Stomach (tissue), 9 donors: Measurements from ENCODE around the gene CCKAR. TPM values are rescaled to one million over a fixed set of nuclear protein-coding genes. Genes with fewer than 3 reads are reported as not detected.

Experiments
- DNase-seq, 2 donors: peaks; one replicate each; pipeline versions ENCODE4 v3.0.0 to v3.0.0-alpha.2; 2013 to 2019
- H3K27ac ChIP-seq, 5 donors: fragments of 200-600 bp in 4 of 5; sonication (generic) in 4 of 5; one replicate each; pipeline ENCODE4 v1.5.1; 2013 to 2019; ENCODE audit warnings: mild to moderate bottlenecking in 1 of 5, moderate library complexity in 1 of 5
- H3K27me3 ChIP-seq, 3 donors: fragments of 200-600 bp; sonication (generic); one replicate each; pipeline ENCODE4 v1.5.1; 2017 to 2019; ENCODE audit warnings: mixed run types in 1 of 3
- H3K36me3 ChIP-seq, 4 donors: fragments of 200-600 bp; sonication (generic); 1 replicate in 3 of 4; 2 replicates in 1 of 4; pipeline ENCODE4 v1.5.1; 2016 to 2019
- H3K4me1 ChIP-seq, 4 donors: fragments of 200-600 bp; sonication (generic); one replicate each; pipeline ENCODE4 v1.5.1; 2016 to 2019
- H3K4me3 ChIP-seq, 4 donors: fragments of 200-600 bp; sonication (generic) in 3 of 4; one replicate each; pipeline ENCODE4 v1.5.1; 2016 to 2019; ENCODE audit warnings: mild to moderate bottlenecking in 1 of 4
- H3K9me3 ChIP-seq, 4 donors: fragments of 200-600 bp; sonication (generic); one replicate each; pipeline ENCODE4 v1.5.1; 2016 to 2019
- CTCF ChIP-seq, 7 experiments: fragments of 450-650 bp in 4 of 7; fragments of 200-600 bp in 3 of 7; sonication (generic) in 3 of 7; IDR thresholded peaks; one replicate each; pipeline ENCODE4 v1.5.1; 2016 to 2019; ENCODE audit warnings: antibody characterized with exemption in 7 of 7, control low read depth in 2 of 7, mild to moderate bottlenecking in 1 of 7
- EP300 ChIP-seq: sonication (generic); formaldehyde crosslinking; IDR thresholded peaks from one replicate; pipeline ENCODE4 v1.6.1; 2017; ENCODE audit warnings: antibody characterized with exemption
- POLR2A ChIP-seq, 4 donors: fragments of 450-650 bp; IDR thresholded peaks; one replicate each; pipeline ENCODE4 v1.6.1; 2016; ENCODE audit warnings: antibody characterized with exemption in 4 of 4, control low read depth in 2 of 4, mild to moderate bottlenecking in 1 of 4, moderate library complexity in 1 of 4
- POLR2AphosphoS5 ChIP-seq, 3 donors: sonication (generic); formaldehyde crosslinking; IDR thresholded peaks; one replicate each; pipeline ENCODE4 v1.6.1; 2016; ENCODE audit warnings: antibody characterized with exemption in 3 of 3
- WGBS, 5 donors: extraction: QIAGEN DNeasy Blood & Tissue Kit in 3 of 5; methylation state at CpG; one replicate each; pipeline versions ENCODE4 v1.1.5 to v1.1.7; 2013 to 2018; 5-methylcytosine and 5-hydroxymethylcytosine counted together
- intact Hi-C: fragments of 100-400 bp; cut with DNase I; formaldehyde crosslinking; loops from one replicate; pipeline ENCODE4 v1.15.1; 2023; ENCODE audit warnings: low total_unique reads
- polyA plus RNA-seq, 3 donors: library from polyadenylated mRNA; stranded (reverse); fragments of 200-250 nt; gene quantifications; one replicate each; pipeline ENCODE4 v1.2.3, GENCODE V29; 2013
- total RNA-seq, 5 donors: library from RNA; depleted of rRNA; stranded (reverse); fragments of >200 nt; gene quantifications; one replicate each; pipeline versions ENCODE4 v1.1.0 to v1.2.3, GENCODE V29; 2014 to 2016
- donor health status: healthy with polysubstance abuse.
- donor health status: Bipolar disorder and iron deficiency.
- donor health status: healthy.

The CCKAR gene
- total and polyA plus RNA-seq, 8 donors, result 1.4 to 21.1 (median 7.6) TPM; not detected in 1

DNA sequence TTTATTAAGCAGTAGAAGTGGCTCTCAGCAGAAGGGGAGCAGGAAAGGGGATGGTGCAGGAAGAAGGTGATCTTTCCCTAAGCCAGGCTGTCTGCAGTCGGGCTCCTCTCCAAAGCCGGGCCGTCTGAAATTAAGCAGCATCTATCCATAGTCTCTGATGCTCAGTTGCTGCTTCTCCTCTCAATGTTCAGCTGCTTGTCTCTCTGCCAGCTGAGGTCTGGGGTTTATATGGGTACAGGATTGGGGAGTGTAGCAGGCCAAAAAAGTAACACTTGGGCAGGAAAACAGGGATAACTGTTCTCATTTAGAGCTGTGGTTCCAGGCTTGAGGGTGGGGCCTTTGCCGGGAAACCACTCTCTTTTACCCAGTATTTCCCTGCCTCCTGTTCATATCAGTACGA is 39.2 kb upstream of the CCKAR start:
- H3K36me3 ChIP-seq, result no peaks in the 10 kb centered on the region
- WGBS, 5 donors, result 39 to 77% (median 63%) methylated on average over 5 of the region's 5 CpGs
- no peak overlapping the region for H3K4me3 ChIP-seq
- TF ChIP-seq POLR2A (IDR thresholded peaks at IDR 0.05) (no peak), EP300 (no peak), CTCF (IDR thresholded peaks at IDR 0.05) (no peak), POLR2AphosphoS5 (IDR thresholded peaks at IDR 0.05) (no peak)
- H3K4me1 ChIP-seq, result peaks cover 0 to 7% (median 2%) of the 10 kb centered on the region in 4 donors
- no peaks in the 10 kb centered on the region for H3K27me3 ChIP-seq
- H3K9me3 ChIP-seq, result no peaks in the 10 kb centered on the region
- DNase-seq, result no peak
- intact Hi-C loops, result no loop called here
- H3K27ac ChIP-seq, result no peak overlapping the region

DNA sequence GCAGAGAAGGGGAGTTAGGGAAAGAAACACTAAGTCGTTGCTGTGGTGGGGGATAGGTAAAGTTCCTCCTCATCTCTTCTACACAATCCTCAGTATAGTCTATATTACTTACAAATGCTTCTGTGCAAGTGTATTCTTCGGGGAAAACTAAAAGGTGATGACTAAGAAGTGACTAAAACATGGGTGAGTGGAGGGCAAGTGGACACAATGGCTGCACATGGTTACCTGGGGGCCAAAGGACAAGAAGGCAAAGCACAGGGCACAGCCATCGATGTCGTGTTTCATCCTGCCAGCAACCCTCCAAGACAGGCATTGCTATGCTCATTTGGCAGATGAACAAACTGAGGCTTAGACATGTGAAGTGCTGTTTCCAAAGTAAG is 35.5 kb upstream of the CCKAR start:
- no peak for TF ChIP-seq CTCF (IDR thresholded peaks at IDR 0.05)
- no peak for TF ChIP-seq EP300
- TF ChIP-seq POLR2A (IDR thresholded peaks at IDR 0.05), result no peak
- TF ChIP-seq POLR2AphosphoS5 (IDR thresholded peaks at IDR 0.05), result no peak
- intact Hi-C loops, result no loop called here

GRCh38 chr4:26525136-26525770 is 35.0 kb upstream of the CCKAR start:
- Histone ChIP-seq H3K27ac (no peak overlapping the region), H3K4me1 (no peaks in the 10 kb centered on the region), H3K36me3 (no peaks in the 10 kb centered on the region), H3K9me3 (no peaks in the 10 kb centered on the region), H3K4me3 (no peak overlapping the region), H3K27me3 (no peaks in the 10 kb centered on the region)
- WGBS, 5 donors, result 74 to 81% (median 77%) methylated on average over 2 to 3 of the region's 3 CpGs
- TF ChIP-seq POLR2A (IDR thresholded peaks at IDR 0.05) (no peak), CTCF (IDR thresholded peaks at IDR 0.05) (no peak), POLR2AphosphoS5 (IDR thresholded peaks at IDR 0.05) (no peak), EP300 (no peak)
- intact Hi-C loops, result no loop called here
- DNase-seq, result no peak

More for the DNA sequence above, 35.5 kb upstream of the CCKAR start:
- Histone ChIP-seq H3K4me3 (no peak overlapping the region), H3K9me3 (no peaks in the 10 kb centered on the region), H3K27ac (no peak overlapping the region), H3K27me3 (no peaks in the 10 kb centered on the region), H3K4me1 (no peaks in the 10 kb centered on the region), H3K36me3 (no peaks in the 10 kb centered on the region)
- WGBS, 5 donors, result 77 to 89% (median 84%) methylated on average over 4 of the region's 4 CpGs
- DNase-seq, result no peak

GRCh38 chr4:26524011-26524410 is 33.7 kb upstream of the CCKAR start:
- no peak for DNase-seq
- no peak overlapping the region for H3K4me3 ChIP-seq
- no peak overlapping the region for H3K27ac ChIP-seq
- H3K27me3 ChIP-seq, result no peaks in the 10 kb centered on the region
- no peaks in the 10 kb centered on the region for H3K9me3 ChIP-seq
- no peaks in the 10 kb centered on the region for H3K36me3 ChIP-seq
- intact Hi-C loops, result no loop called here
- WGBS, 5 donors, result 76 to 94% (median 88%) methylated on average over 1 of the region's 1 CpG
- TF ChIP-seq EP300 (no peak), POLR2AphosphoS5 (IDR thresholded peaks at IDR 0.05) (no peak), POLR2A (IDR thresholded peaks at IDR 0.05) (no peak), CTCF (IDR thresholded peaks at IDR 0.05) (no peak)
- H3K4me1 ChIP-seq, result no peaks in the 10 kb centered on the region
